ENCODE results near the gene OR52H1. TPM values are rescaled to one million over a fixed set of nuclear protein-coding genes. Genes with fewer than 3 reads are reported as not detected.

OR52H1 gene
- total RNA-seq, 1 donor from 2014 or later = 0.90 TPM

GRCh38 chr11:5547982-5548381, 358 bp downstream of the OR52H1 start:
- no peak overlapping the region for H3K27ac ChIP-seq
- ATAC-seq (no peak), DNase-seq (no peak)
- intact Hi-C loops (cut with DNase I) = no loop called here
- H3K27me3 ChIP-seq = no peaks in the 10 kb centered on the region
- H3K4me1 ChIP-seq = no peaks in the 10 kb centered on the region
- H3K36me3 ChIP-seq = no peaks in the 10 kb centered on the region
- no peak overlapping the region for H3K4me3 ChIP-seq
- no peaks in the 10 kb centered on the region for H3K9me3 ChIP-seq
- TF ChIP-seq, protein P1, sequence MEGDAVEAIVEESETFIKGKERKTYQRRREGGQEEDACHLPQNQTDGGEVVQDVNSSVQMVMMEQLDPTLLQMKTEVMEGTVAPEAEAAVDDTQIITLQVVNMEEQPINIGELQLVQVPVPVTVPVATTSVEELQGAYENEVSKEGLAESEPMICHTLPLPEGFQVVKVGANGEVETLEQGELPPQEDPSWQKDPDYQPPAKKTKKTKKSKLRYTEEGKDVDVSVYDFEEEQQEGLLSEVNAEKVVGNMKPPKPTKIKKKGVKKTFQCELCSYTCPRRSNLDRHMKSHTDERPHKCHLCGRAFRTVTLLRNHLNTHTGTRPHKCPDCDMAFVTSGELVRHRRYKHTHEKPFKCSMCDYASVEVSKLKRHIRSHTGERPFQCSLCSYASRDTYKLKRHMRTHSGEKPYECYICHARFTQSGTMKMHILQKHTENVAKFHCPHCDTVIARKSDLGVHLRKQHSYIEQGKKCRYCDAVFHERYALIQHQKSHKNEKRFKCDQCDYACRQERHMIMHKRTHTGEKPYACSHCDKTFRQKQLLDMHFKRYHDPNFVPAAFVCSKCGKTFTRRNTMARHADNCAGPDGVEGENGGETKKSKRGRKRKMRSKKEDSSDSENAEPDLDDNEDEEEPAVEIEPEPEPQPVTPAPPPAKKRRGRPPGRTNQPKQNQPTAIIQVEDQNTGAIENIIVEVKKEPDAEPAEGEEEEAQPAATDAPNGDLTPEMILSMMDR (IDR thresholded peaks at IDR 0.05) = no peak

DNA sequence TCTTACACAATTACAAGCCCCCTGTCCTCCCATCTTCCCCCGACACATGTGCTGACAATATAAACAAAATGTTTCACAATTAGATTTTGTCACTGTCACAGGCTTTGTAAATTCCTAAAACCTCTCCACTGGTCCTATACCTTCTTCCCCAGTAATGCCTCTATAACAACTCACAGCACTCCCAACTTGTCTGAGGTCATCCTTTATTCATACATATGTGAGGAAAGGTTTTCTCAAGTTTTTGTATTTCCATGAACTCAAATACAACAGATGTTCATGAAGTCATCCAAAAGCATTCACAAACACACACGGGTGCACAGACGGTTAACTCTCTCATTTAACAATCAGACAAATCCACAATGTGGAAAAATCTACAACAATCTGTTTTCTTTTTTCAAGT, 1.9 kb downstream of the OR52H1 start:
- Histone ChIP-seq H3K36me3 (no peaks in the 10 kb centered on the region), H3K27ac (no peak overlapping the region), H3K4me3 (no peak overlapping the region), H3K9me3 (no peaks in the 10 kb centered on the region), H3K27me3 (no peaks in the 10 kb centered on the region), H3K4me1 (no peaks in the 10 kb centered on the region)
- DNase-seq (no peak), ATAC-seq (no peak)
- TF ChIP-seq, protein P1 (IDR thresholded peaks at IDR 0.05) = no peak
- intact Hi-C loops (cut with DNase I) = no loop called here

- no peaks in the 10 kb centered on the region for H3K4me1 ChIP-seq
- TF ChIP-seq, protein P1 (IDR thresholded peaks at IDR 0.05) = no peak
- H3K27ac ChIP-seq = no peak overlapping the region
- ATAC-seq (no peak), DNase-seq (no peak)
- no peaks in the 10 kb centered on the region for H3K27me3 ChIP-seq
- H3K9me3 ChIP-seq = no peaks in the 10 kb centered on the region
- H3K36me3 ChIP-seq = no peaks in the 10 kb centered on the region
- no peak overlapping the region for H3K4me3 ChIP-seq
- intact Hi-C loops (cut with DNase I) = no loop called here
These were observed 6.9 kb downstream of the OR52H1 start for GRCh38 chr11:5541427-5541826.

DNA sequence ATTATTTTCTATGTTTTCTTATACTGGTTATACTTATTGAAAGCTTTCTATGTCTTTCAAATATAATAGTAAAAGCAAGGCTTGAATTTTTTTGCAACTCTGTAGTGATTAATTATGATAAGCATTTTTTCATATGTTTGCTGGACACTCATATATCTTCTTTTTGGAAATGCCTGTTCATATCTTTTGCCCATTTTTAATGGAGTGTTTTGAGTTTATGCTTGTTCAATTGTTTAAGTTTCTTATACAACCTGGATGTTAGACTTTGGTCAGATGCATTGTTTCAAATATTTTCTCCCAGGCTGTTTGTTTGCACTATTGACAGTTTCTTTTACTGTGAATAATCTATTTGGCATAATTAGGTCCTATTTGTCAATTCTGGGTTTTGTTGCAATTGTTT, 11.9 kb downstream of the OR52H1 start:
- TF ChIP-seq, protein P1 (IDR thresholded peaks at IDR 0.05) = no peak
- H3K9me3 ChIP-seq = no peaks in the 10 kb centered on the region
- ATAC-seq (no peak), DNase-seq (no peak)
- no peaks in the 10 kb centered on the region for H3K4me1 ChIP-seq
- no peak overlapping the region for H3K4me3 ChIP-seq
- H3K27ac ChIP-seq = no peak overlapping the region
- H3K36me3 ChIP-seq = no peaks in the 10 kb centered on the region
- no peaks in the 10 kb centered on the region for H3K27me3 ChIP-seq
- intact Hi-C loops (cut with DNase I) = no loop called here

GRCh38 chr11:5534046-5534445, 14.3 kb downstream of the OR52H1 start:
- Histone ChIP-seq H3K4me3 (no peak overlapping the region), H3K36me3 (no peaks in the 10 kb centered on the region), H3K27me3 (no peaks in the 10 kb centered on the region), H3K4me1 (no peaks in the 10 kb centered on the region), H3K9me3 (no peaks in the 10 kb centered on the region), H3K27ac (no peak overlapping the region)
- TF ChIP-seq, protein P1 (IDR thresholded peaks at IDR 0.05) = no peak
- intact Hi-C loops (cut with DNase I) = no loop called here
- ATAC-seq (no peak), DNase-seq (no peak)
